ENCODE measurements around the gene STN1.

- TF ChIP-seq CTCF (IDR thresholded peaks at IDR 0.05; ENCODE audit: low read depth, low read length): no peak
- no peak for TF ChIP-seq EZH2phosphoT487 (IDR thresholded peaks at IDR 0.05; ENCODE audit: low read depth)
Observed at GRCh38 chr10:103838862-103839518, 79.0 kb downstream of the STN1 start.

Measured in OCI-LY3 (cell line).